K562 (cell line): ENCODE data around the gene RREB1. TPM values are rescaled to one million over a fixed set of nuclear protein-coding genes. Genes with fewer than 3 reads are reported as not detected.

Experiments used
- ARNT ChIP-seq, 2 experiments: fragments of 450-650 bp; IDR thresholded peaks; 2 replicates each; pipeline ENCODE4 v1.6.1; 2016; ENCODE audit warnings: mild to moderate bottlenecking in 1 of 2
- ATF2 ChIP-seq: sonication (generic); formaldehyde crosslinking; IDR thresholded peaks from 2 replicates; pipeline ENCODE4 v1.8.1; 2022; ENCODE audit warnings: missing genetic modification reagents
- BRF2 ChIP-seq: IDR thresholded peaks from 3 replicates; pipeline ENCODE4 v1.6.1; 2011; ENCODE audit warnings: borderline replicate concordance, mild to moderate bottlenecking; ENCODE audit not compliant: insufficient read length, insufficient read depth
- ELF1 ChIP-seq: fragments of 200-800 bp; sonication (Bioruptor generic); IDR thresholded peaks from 2 replicates; pipeline ENCODE4 v1.6.1; 2016; ENCODE audit warnings: missing genetic modification characterization, missing compliant biosample characterization
- FOXK1 ChIP-seq: sonication (generic); formaldehyde crosslinking; IDR thresholded peaks from 2 replicates; pipeline ENCODE4 v1.8.0; 2022; ENCODE audit warnings: missing genetic modification reagents, mild to moderate bottlenecking, borderline replicate concordance
- HOMEZ ChIP-seq: fragments of 250-450 bp; sonication (Bioruptor Pico); IDR thresholded peaks from 2 replicates; pipeline ENCODE4 v1.4.0; 2020; ENCODE audit warnings: mild to moderate bottlenecking, moderate library complexity
- MEF2A ChIP-seq: IDR thresholded peaks from 2 replicates; pipeline ENCODE4 v1.6.1; 2011; ENCODE audit warnings: low read depth, mild to moderate bottlenecking, low read length, moderate library complexity; ENCODE audit not compliant: control insufficient read depth
- NFYB ChIP-seq: IDR thresholded peaks from 2 replicates; pipeline ENCODE4 v1.6.1; 2011; ENCODE audit warnings: mild to moderate bottlenecking, moderate library complexity; ENCODE audit not compliant: insufficient read length; ENCODE audit errors: extremely low read depth
- PTRF ChIP-seq: fragments of 450-650 bp; IDR thresholded peaks from 2 replicates; pipeline ENCODE4 v1.6.1; 2016; ENCODE audit warnings: mild to moderate bottlenecking, missing genetic modification characterization, missing compliant biosample characterization
- RHOXF2B ChIP-seq: fragments of 250-450 bp; sonication (Bioruptor Pico); conservative IDR thresholded peaks from 2 replicates; pipeline ENCODE4 v1.5.1; 2021
- SETDB1 ChIP-seq: IDR thresholded peaks from one replicate; pipeline ENCODE4 v1.6.1; 2012; ENCODE audit warnings: low read length, control low read depth, inconsistent platforms
- TCF7 ChIP-seq: sonication (generic); IDR thresholded peaks from 2 replicates; pipeline ENCODE4 v1.6.1; 2016; ENCODE audit warnings: antibody characterized with exemption, borderline replicate concordance
- THRAP3 ChIP-seq: fragments of 450-650 bp; IDR thresholded peaks from 2 replicates; pipeline ENCODE4 v1.6.1; 2016; ENCODE audit warnings: mild to moderate bottlenecking, inconsistent platforms, borderline replicate concordance
- ZBTB8A ChIP-seq: fragments of 450-650 bp; IDR thresholded peaks from 2 replicates; pipeline ENCODE4 v1.6.1; 2018; ENCODE audit warnings: mild to moderate bottlenecking, moderate library complexity; ENCODE audit not compliant: partially characterized antibody
- ZFX ChIP-seq: sonication (generic); formaldehyde crosslinking; IDR thresholded peaks from 2 replicates; pipeline ENCODE4 v1.8.0; 2022; ENCODE audit warnings: mild to moderate bottlenecking, missing genetic modification reagents, moderate library complexity
- ZNF165 ChIP-seq: fragments of 250-450 bp; sonication (Bioruptor Pico); IDR thresholded peaks from 2 replicates; pipeline ENCODE4 v1.4.0; 2020; ENCODE audit warnings: borderline replicate concordance
- ZNF217 ChIP-seq: sonication (generic); formaldehyde crosslinking; IDR thresholded peaks from 2 replicates; pipeline ENCODE4 v1.8.0; 2022; ENCODE audit warnings: mild to moderate bottlenecking, missing genetic modification reagents
- polyA plus RNA-seq, 8 experiments: library from polyadenylated mRNA; depleted of rRNA in 4 of 8; stranded (reverse) in 5 of 8; unstranded in 3 of 8; fragments of >200 nt; fragmentation: Nextera tagmentation in 2 of 8; fragmentation: Illumina TruSeq in 1 of 8; extraction: Ambion mirVana in 2 of 8; extraction: Trizol in 1 of 8; gene quantifications; 2 replicates each; pipeline versions ENCODE4 v1.2.1 to v1.2.3, GENCODE V29; 2011 to 2014; ENCODE audit warnings: inconsistent platforms in 1 of 8, missing spikeins in 1 of 8
- total RNA-seq, 7 experiments: library from RNA; depleted of rRNA in 6 of 7; stranded (reverse); fragments of >200 nt in 6 of 7; fragmentation: Illumina TruSeq in 2 of 7; extraction: Trizol in 2 of 7; gene quantifications; 2 replicates each; pipeline versions ENCODE4 v1.2.1 to v1.2.3, GENCODE V29; 2011 to 2021; ENCODE audit warnings: low replicate concordance in 1 of 7
- TF ChIP-seq, protein P1 (sequence below): fragments of 200-800 bp; sonication (Bioruptor generic); IDR thresholded peaks from 2 replicates; pipeline ENCODE4 v1.6.1; 2016; ENCODE audit warnings: missing genetic modification characterization, missing compliant biosample characterization
- TF ChIP-seq, protein P2 (sequence below): sonication (generic); formaldehyde crosslinking; IDR thresholded peaks from 2 replicates; pipeline ENCODE4 v1.8.0; 2022; ENCODE audit warnings: mild to moderate bottlenecking, low read depth, missing genetic modification reagents

Gene RREB1
- total and polyA plus RNA-seq, 9 of the 15 experiments (the other 6 are each of a cell fraction or from before 2014, with no cell fraction given), result 3.3 to 64.2 (median 19.3) TPM

DNA sequence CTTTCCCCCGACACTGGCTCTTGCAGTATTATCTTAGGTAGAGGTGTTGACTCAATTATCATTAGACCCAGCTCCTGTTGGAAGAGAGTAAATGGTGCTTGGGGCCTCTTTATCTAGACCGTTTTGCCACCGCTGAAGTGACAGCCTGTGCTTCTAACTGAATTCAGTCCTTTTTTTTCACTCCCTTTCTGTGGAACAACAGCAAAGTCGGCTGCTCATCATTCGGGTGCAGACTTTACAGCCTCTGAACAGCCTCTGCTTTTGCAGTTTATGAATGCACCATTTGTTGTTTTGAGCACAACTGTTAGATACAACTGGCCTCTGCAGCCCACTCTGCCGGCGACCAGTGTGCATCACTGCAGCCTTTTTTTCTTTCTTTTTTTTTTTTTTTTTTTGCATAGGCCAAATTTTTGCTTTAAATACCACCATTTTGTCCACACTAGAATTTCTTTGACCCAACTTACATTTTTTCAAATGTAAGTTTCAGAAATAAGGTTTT is 35.8 kb downstream of the RREB1 start (continued):
- TF ChIP-seq, protein P1, sequence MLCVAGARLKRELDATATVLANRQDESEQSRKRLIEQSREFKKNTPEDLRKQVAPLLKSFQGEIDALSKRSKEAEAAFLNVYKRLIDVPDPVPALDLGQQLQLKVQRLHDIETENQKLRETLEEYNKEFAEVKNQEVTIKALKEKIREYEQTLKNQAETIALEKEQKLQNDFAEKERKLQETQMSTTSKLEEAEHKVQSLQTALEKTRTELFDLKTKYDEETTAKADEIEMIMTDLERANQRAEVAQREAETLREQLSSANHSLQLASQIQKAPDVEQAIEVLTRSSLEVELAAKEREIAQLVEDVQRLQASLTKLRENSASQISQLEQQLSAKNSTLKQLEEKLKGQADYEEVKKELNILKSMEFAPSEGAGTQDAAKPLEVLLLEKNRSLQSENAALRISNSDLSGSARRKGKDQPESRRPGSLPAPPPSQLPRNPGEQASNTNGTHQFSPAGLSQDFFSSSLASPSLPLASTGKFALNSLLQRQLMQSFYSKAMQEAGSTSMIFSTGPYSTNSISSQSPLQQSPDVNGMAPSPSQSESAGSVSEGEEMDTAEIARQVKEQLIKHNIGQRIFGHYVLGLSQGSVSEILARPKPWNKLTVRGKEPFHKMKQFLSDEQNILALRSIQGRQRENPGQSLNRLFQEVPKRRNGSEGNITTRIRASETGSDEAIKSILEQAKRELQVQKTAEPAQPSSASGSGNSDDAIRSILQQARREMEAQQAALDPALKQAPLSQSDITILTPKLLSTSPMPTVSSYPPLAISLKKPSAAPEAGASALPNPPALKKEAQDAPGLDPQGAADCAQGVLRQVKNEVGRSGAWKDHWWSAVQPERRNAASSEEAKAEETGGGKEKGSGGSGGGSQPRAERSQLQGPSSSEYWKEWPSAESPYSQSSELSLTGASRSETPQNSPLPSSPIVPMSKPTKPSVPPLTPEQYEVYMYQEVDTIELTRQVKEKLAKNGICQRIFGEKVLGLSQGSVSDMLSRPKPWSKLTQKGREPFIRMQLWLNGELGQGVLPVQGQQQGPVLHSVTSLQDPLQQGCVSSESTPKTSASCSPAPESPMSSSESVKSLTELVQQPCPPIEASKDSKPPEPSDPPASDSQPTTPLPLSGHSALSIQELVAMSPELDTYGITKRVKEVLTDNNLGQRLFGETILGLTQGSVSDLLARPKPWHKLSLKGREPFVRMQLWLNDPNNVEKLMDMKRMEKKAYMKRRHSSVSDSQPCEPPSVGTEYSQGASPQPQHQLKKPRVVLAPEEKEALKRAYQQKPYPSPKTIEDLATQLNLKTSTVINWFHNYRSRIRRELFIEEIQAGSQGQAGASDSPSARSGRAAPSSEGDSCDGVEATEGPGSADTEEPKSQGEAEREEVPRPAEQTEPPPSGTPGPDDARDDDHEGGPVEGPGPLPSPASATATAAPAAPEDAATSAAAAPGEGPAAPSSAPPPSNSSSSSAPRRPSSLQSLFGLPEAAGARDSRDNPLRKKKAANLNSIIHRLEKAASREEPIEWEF (CRISPR knock-in tag), result no peak
- TF ChIP-seq RHOXF2B (no peak), THRAP3 (no peak), ZBTB8A (no peak), ATF2 (CRISPR knock-in tag) (no peak), ZNF165 (CRISPR knock-in tag) (no peak), HOMEZ (CRISPR knock-in tag) (no peak), MEF2A (no peak), TCF7 (no peak), ELF1 (tag) (no peak), ARNT (IDR thresholded peaks at IDR 0.05) (peak; percentile 26 to 46; a peak in 1 of 4 replicates), BRF2 (no peak), PTRF (tag) (no peak), NFYB (no peak), ZFX (CRISPR knock-in tag) (no peak), FOXK1 (CRISPR knock-in tag) (no peak), SETDB1 (no peak), ZNF217 (CRISPR knock-in tag) (no peak)
- TF ChIP-seq, protein P2, sequence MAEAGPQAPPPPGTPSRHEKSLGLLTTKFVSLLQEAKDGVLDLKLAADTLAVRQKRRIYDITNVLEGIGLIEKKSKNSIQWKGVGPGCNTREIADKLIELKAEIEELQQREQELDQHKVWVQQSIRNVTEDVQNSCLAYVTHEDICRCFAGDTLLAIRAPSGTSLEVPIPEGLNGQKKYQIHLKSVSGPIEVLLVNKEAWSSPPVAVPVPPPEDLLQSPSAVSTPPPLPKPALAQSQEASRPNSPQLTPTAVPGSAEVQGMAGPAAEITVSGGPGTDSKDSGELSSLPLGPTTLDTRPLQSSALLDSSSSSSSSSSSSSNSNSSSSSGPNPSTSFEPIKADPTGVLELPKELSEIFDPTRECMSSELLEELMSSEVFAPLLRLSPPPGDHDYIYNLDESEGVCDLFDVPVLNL (CRISPR knock-in tag), result no peak
